Measurements from ENCODE around the gene ST6GALNAC4.
A peak's percentile ranks its signal among the peaks of the same experiment; 100 is the strongest.

The ST6GALNAC4 gene

GRCh38 chr9:127916720-127917581, at the start of gene ST6GALNAC4:
Gene ST6GALNAC4, minus strand, starts transcription at chr9:127917041. Its CDS starts 622 bp downstream, at chr9:127916419.
- peak; percentile 88 for DNase-seq (ENCODE audit: low read depth)
- H3K4me3 ChIP-seq (ENCODE audit: low read depth, low read length), result peak within 1 kb of the TSS; percentile 16

GRCh38 chr9:127965953-127966352, 49.1 kb upstream of the ST6GALNAC4 start:
- TF ChIP-seq POLR2A (IDR thresholded peaks at IDR 0.05; ENCODE audit: extremely low read depth, insufficient read length) (no peak), MAX (IDR thresholded peaks at IDR 0.05; ENCODE audit: low read depth, low read length) (no peak), CTCF (IDR thresholded peaks at IDR 0.05; ENCODE audit: low read depth, low read length) (no peak), MYC (IDR thresholded peaks at IDR 0.05; ENCODE audit: low read depth, low read length) (no peak)
- DNase-seq (ENCODE audit: low read depth), result no peak
- no peak overlapping the region for H3K4me3 ChIP-seq (ENCODE audit: low read depth, low read length)

More at GRCh38 chr9:127916720-127917581, at the start of gene ST6GALNAC4:
- TF ChIP-seq MAX (IDR thresholded peaks at IDR 0.05; ENCODE audit: low read depth, low read length) (no peak), POLR2A (IDR thresholded peaks at IDR 0.05; ENCODE audit: extremely low read depth, insufficient read length) (peak; percentile 33)

GRCh38 chr9:127963359-127964064, 46.7 kb upstream of the ST6GALNAC4 start:
- H3K4me3 ChIP-seq (ENCODE audit: low read depth, low read length), result no peak overlapping the region
- no peak for TF ChIP-seq POLR2A (IDR thresholded peaks at IDR 0.05; ENCODE audit: extremely low read depth, insufficient read length)
- TF ChIP-seq MAX (IDR thresholded peaks at IDR 0.05; ENCODE audit: low read depth, low read length), result no peak
- no peak for TF ChIP-seq CTCF (IDR thresholded peaks at IDR 0.05; ENCODE audit: low read depth, low read length)
- TF ChIP-seq MYC (IDR thresholded peaks at IDR 0.05; ENCODE audit: low read depth, low read length), result no peak
- no peak for DNase-seq (ENCODE audit: low read depth)

- TF ChIP-seq POLR2A (IDR thresholded peaks at IDR 0.05; ENCODE audit: extremely low read depth, insufficient read length), result no peak
- TF ChIP-seq MYC (IDR thresholded peaks at IDR 0.05; ENCODE audit: low read depth, low read length), result no peak
- TF ChIP-seq CTCF (IDR thresholded peaks at IDR 0.05; ENCODE audit: low read depth, low read length), result no peak
- TF ChIP-seq MAX (IDR thresholded peaks at IDR 0.05; ENCODE audit: low read depth, low read length), result no peak
- no peak overlapping the region for H3K4me3 ChIP-seq (ENCODE audit: low read depth, low read length)
- no peak for DNase-seq (ENCODE audit: low read depth)
Observed at GRCh38 chr9:127963041-127963358, 46.2 kb upstream of the ST6GALNAC4 start.

- H3K4me3 ChIP-seq (ENCODE audit: low read depth, low read length), result no peak overlapping the region
- no peak for DNase-seq (ENCODE audit: low read depth)
- no peak for TF ChIP-seq POLR2A (IDR thresholded peaks at IDR 0.05; ENCODE audit: extremely low read depth, insufficient read length)
- TF ChIP-seq MYC (IDR thresholded peaks at IDR 0.05; ENCODE audit: low read depth, low read length), result no peak
- no peak for TF ChIP-seq CTCF (IDR thresholded peaks at IDR 0.05; ENCODE audit: low read depth, low read length)
- no peak for TF ChIP-seq MAX (IDR thresholded peaks at IDR 0.05; ENCODE audit: low read depth, low read length)
Observed at GRCh38 chr9:127962278-127962677, 45.4 kb upstream of the ST6GALNAC4 start.

All from NB4 (cell line).